ENCODE data around the gene MTHFD2L. TPM values are rescaled to one million over a fixed set of nuclear protein-coding genes. Genes with fewer than 3 reads are reported as not detected.

Gene MTHFD2L
- total RNA-seq, 1 experiment from 2014 or later: 8.9 TPM

DNA sequence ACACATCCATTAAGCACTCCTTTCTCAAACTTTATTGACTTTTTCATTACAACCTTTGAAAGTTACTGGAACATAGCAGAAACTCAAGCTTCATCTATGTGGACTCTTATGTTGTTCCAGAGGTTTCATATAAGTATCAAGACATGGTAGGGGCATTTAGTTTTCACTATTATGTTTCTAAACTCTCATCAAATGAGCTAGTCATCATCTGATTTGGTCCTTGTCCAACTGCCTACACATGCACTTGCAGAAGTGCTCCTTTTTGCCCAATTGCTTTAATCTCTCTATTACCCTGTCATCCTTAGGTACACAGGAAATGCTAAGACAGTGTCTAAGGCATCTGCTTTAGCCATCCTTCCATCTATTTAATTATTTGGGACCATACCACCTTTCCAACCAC is 108.2 kb downstream of the MTHFD2L start:
- Histone ChIP-seq H3K9me2 (ENCODE audit: insufficient read depth) (no peaks in the 10 kb centered on the region), H3K79me2 (ENCODE audit: low read depth) (no peaks in the 10 kb centered on the region), H2AFZ (no peak overlapping the region), H3K36me3 (ENCODE audit: low read depth) (no peaks in the 10 kb centered on the region), H3K9me3 (ENCODE audit: insufficient read depth, low read depth) (no peaks in the 10 kb centered on the region), H3K4me1 (replicated peaks; ENCODE audit: insufficient read depth) (peaks cover 18% of the 10 kb centered on the region), H3K27me3 (ENCODE audit: insufficient read depth, low read depth) (no peaks in the 10 kb centered on the region), H3K27ac (no peak overlapping the region), H3K4me2 (no peak overlapping the region), H4K20me1 (ENCODE audit: insufficient read depth) (no peaks in the 10 kb centered on the region), H3K4me3 (no peak overlapping the region), H3F3A (ENCODE audit: insufficient read depth, low read depth) (peaks cover 16% of the 10 kb centered on the region; the same call in 1 of the 2 replicates)
- intact Hi-C loops (cut with micrococcal nuclease; ENCODE audit: unreplicated experiment): no loop called here
- no TSS peak for BruUV-seq (replicated peaks)
- POLR2A ChIA-PET (ENCODE audit: unreplicated experiment): no interaction called here
- CTCF ChIA-PET: interaction anchor here (0.9 kb wide), 1 partner anchor 40 kb away, joined by 6 read pairs; no protein-coding TSS in a partner anchor
- TF ChIP-seq, protein P1, sequence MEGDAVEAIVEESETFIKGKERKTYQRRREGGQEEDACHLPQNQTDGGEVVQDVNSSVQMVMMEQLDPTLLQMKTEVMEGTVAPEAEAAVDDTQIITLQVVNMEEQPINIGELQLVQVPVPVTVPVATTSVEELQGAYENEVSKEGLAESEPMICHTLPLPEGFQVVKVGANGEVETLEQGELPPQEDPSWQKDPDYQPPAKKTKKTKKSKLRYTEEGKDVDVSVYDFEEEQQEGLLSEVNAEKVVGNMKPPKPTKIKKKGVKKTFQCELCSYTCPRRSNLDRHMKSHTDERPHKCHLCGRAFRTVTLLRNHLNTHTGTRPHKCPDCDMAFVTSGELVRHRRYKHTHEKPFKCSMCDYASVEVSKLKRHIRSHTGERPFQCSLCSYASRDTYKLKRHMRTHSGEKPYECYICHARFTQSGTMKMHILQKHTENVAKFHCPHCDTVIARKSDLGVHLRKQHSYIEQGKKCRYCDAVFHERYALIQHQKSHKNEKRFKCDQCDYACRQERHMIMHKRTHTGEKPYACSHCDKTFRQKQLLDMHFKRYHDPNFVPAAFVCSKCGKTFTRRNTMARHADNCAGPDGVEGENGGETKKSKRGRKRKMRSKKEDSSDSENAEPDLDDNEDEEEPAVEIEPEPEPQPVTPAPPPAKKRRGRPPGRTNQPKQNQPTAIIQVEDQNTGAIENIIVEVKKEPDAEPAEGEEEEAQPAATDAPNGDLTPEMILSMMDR (conservative IDR thresholded peaks at IDR 0.05): no peak
- TF ChIP-seq EZH2 (IDR thresholded peaks at IDR 0.05; ENCODE audit: low read depth): no peak
- DNase-seq: no peak

DNA sequence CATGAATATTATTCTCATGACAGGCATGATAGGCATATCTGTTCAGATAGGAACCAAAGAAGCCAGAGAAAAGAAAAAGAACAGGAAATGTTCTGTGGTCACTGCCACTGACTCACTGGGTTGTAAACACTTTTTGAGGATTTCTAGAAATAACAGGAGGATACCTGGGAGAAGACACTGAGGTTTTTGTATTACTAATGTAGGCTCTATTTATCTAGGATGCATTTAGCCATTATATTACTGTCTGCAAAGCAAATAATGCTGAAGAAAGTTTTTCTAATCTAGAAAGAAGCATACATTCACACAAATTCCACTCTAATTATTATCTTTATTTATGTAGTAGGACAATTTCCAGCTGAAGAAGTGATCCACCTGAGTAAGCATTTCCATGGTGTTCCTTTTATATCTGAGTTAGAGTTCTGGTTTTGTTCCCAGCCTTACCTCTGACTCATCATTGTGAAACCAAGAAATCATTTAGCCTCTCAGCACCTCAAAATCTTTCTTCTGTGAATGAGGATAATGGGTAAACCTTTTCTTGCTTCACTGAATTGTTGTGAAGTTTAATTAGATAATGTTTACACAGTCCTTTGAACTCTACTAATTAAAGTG is 110.2 kb downstream of the MTHFD2L start:
- Histone ChIP-seq H3K9me2 (ENCODE audit: insufficient read depth) (no peaks in the 10 kb centered on the region), H3K4me2 (peak overlapping the region; percentile 44), H3F3A (ENCODE audit: insufficient read depth, low read depth) (peaks cover 16% of the 10 kb centered on the region; the same call in 1 of the 2 replicates), H4K20me1 (ENCODE audit: insufficient read depth) (no peaks in the 10 kb centered on the region), H3K4me1 (replicated peaks; ENCODE audit: insufficient read depth) (peaks cover 18% of the 10 kb centered on the region), H3K4me3 (no peak overlapping the region), H3K27ac (peak overlapping the region; percentile 80), H3K27me3 (ENCODE audit: insufficient read depth, low read depth) (no peaks in the 10 kb centered on the region), H3K36me3 (ENCODE audit: low read depth) (no peaks in the 10 kb centered on the region), H3K9me3 (ENCODE audit: insufficient read depth, low read depth) (peaks cover 3% of the 10 kb centered on the region; the same call in 1 of the 2 replicates), H3K79me2 (ENCODE audit: low read depth) (no peaks in the 10 kb centered on the region), H2AFZ (0 out of 2 replicates have a peak overlapping the region, but pooled peaks have one; percentile 64)
- DNase-seq: peak in 1 of 2 experiments; percentile 56
- no TSS peak for BruUV-seq (replicated peaks)
- CTCF ChIA-PET: interaction anchor here (0.5 kb wide), 1 partner anchor 42 kb away, joined by 4 read pairs; no protein-coding TSS in a partner anchor
- TF ChIP-seq, protein P1 (conservative IDR thresholded peaks at IDR 0.05): no peak
- no peak for TF ChIP-seq EZH2 (IDR thresholded peaks at IDR 0.05; ENCODE audit: low read depth)
- POLR2A ChIA-PET (ENCODE audit: unreplicated experiment): interaction anchor here (0.6 kb wide), 1 partner anchor 340 kb away, joined by 6 read pairs; no protein-coding TSS in a partner anchor
- intact Hi-C loops (cut with micrococcal nuclease; ENCODE audit: unreplicated experiment): no loop called here

DNA sequence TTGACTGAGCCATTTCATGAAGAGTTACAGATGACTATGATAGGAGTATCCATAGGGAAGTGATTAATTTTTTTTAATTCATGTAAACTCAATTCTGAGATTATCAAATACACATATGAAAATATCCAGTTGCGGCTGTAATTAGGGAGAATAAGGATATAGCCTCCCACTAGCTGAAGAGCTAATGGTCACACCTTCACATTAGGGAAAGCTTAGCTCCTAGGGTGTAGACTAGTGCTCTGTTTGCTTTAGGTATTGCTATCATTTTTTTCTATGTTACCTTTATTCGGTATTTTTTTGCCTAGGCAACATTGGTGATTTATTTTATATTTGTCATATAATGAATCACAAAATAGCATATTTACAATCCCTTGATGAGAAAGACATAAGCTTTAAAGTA is 110.7 kb downstream of the MTHFD2L start:
- TF ChIP-seq EZH2 (IDR thresholded peaks at IDR 0.05; ENCODE audit: low read depth): no peak
- TF ChIP-seq, protein P1 (conservative IDR thresholded peaks at IDR 0.05): no peak
- no peaks in the 10 kb centered on the region for H3K9me2 ChIP-seq (ENCODE audit: insufficient read depth)
- H3K79me2 ChIP-seq (ENCODE audit: low read depth): no peaks in the 10 kb centered on the region
- H3K4me1 ChIP-seq (replicated peaks; ENCODE audit: insufficient read depth): peaks cover 18% of the 10 kb centered on the region
- H3K4me3 ChIP-seq: no peak overlapping the region
- intact Hi-C loops (cut with micrococcal nuclease; ENCODE audit: unreplicated experiment): no loop called here
- no TSS peak for BruUV-seq (replicated peaks)
- POLR2A ChIA-PET (ENCODE audit: unreplicated experiment): interaction anchor here (0.6 kb wide), 1 partner anchor 95 kb away, joined by 3 read pairs; no protein-coding TSS in a partner anchor
- no peaks in the 10 kb centered on the region for H4K20me1 ChIP-seq (ENCODE audit: insufficient read depth)
- peaks cover 16% of the 10 kb centered on the region; the same call in 1 of the 2 replicates for H3F3A ChIP-seq (ENCODE audit: insufficient read depth, low read depth)
- DNase-seq: no peak
- CTCF ChIA-PET: no interaction called here
- H3K27ac ChIP-seq: peak overlapping the region; percentile 80
- H3K9me3 ChIP-seq (ENCODE audit: insufficient read depth, low read depth): peaks cover 3% of the 10 kb centered on the region; the same call in 1 of the 2 replicates
- H3K4me2 ChIP-seq: peak overlapping the region; percentile 44; the same call in 1 of the 2 replicates
- H3K36me3 ChIP-seq (ENCODE audit: low read depth): no peaks in the 10 kb centered on the region
- H3K27me3 ChIP-seq (ENCODE audit: insufficient read depth, low read depth): no peaks in the 10 kb centered on the region
- 0 out of 2 replicates have a peak overlapping the region, but pooled peaks have one; percentile 64 for H2AFZ ChIP-seq
